GM21390 (cell line): ENCODE measurements around the gene PRUNE1.

ENCODE experiments used
- ATAC-seq: cut with Tn5 transposase; IDR thresholded peaks from one replicate; pipeline ENCODE4 v1.9.1; 2021; ENCODE audit not compliant: unreplicated experiment

Gene PRUNE1

GRCh38 chr1:150976879-150977694, 31.2 kb upstream of the PRUNE1 start:
- ATAC-seq: no peak

GRCh38 chr1:150979092-150980056, 28.9 kb upstream of the PRUNE1 start:
- peak; percentile 45 for ATAC-seq

- ATAC-seq: no peak
These were observed 27.0 kb upstream of the PRUNE1 start for GRCh38 chr1:150981177-150981804.

GRCh38 chr1:150981805-150982712, 26.2 kb upstream of the PRUNE1 start, which contains the start of gene ANXA9:
ANXA9 (plus strand) TSS chr1:150982292; CDS start chr1:150983106, 814 bp downstream.
- ATAC-seq: no peak

GRCh38 chr1:150985179-150985825, 22.9 kb upstream of the PRUNE1 start:
- ATAC-seq: no peak

GRCh38 chr1:150987924-150988323, 20.3 kb upstream of the PRUNE1 start:
- no peak for ATAC-seq

- ATAC-seq: no peak
These were observed 15.6 kb upstream of the PRUNE1 start for GRCh38 chr1:150992626-150993025.

GRCh38 chr1:150994248-150994647, 14.0 kb upstream of the PRUNE1 start:
- no peak for ATAC-seq

- no peak for ATAC-seq
These were observed 12.8 kb upstream of the PRUNE1 start for GRCh38 chr1:150995460-150995859.

- no peak for ATAC-seq
These were observed 12.4 kb upstream of the PRUNE1 start for GRCh38 chr1:150995896-150996295.

- no peak for ATAC-seq
These were observed 10.9 kb upstream of the PRUNE1 start for GRCh38 chr1:150997126-150997872.

GRCh38 chr1:150997949-150998348, 10.3 kb upstream of the PRUNE1 start:
- ATAC-seq: no peak

GRCh38 chr1:150999051-150999674, 9.1 kb upstream of the PRUNE1 start:
- ATAC-seq: no peak

- no peak for ATAC-seq
These were observed 8.3 kb upstream of the PRUNE1 start for GRCh38 chr1:150999926-151000325.

- ATAC-seq: no peak
These were observed 7.8 kb upstream of the PRUNE1 start for GRCh38 chr1:151000408-151000807.

GRCh38 chr1:151001602-151002001, 6.6 kb upstream of the PRUNE1 start:
- no peak for ATAC-seq

- ATAC-seq: no peak
These were observed 6.2 kb upstream of the PRUNE1 start for GRCh38 chr1:151002051-151002450.

GRCh38 chr1:151002611-151003010, 5.6 kb upstream of the PRUNE1 start:
- ATAC-seq: no peak

GRCh38 chr1:151003180-151003579, 5.1 kb upstream of the PRUNE1 start:
- no peak for ATAC-seq
